Measurements from ENCODE around the gene SPRN. TPM values are rescaled to one million over a fixed set of nuclear protein-coding genes. Genes with fewer than 3 reads are reported as not detected.

SPRN gene
- total and polyA plus RNA-seq, 2 donors (not counting 1 experiment from before 2014, with no cell fraction given): 0.33 to 1.2 TPM

DNA sequence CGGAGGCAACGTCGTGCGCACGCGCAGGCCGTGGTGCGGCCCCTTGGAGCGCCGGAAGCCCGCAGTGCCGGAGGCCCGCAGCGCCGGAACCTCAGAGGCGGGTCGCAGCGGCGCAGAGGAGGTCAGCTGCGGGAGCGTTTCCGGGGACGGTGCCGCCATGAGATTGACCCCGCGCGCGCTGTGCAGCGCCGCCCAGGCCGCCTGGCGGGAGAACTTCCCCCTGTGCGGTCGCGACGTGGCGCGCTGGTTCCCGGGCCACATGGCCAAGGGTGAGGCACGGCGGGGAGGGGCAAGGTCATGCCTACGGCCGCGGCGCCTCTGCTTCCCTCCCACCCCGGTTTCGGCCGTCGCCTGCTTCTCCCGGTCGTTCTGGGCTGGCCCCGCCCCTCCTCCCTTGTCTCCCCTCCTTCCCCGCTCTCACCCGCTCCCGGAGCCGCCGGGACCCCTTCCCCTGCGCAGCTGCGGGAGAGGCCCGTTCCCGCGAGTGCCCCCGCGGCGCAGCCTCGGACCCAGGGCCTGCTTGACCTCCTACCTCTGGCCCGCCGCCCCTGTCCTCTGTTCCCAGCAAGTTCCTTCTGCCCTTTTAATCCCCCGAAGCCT is 30.3 kb downstream of the SPRN start, which contains the start of gene MTG1:
TSS of gene MTG1 (plus strand) at position 94 of the 600 bp plus-strand sequence. CDS start at position 158, 64 bp downstream.
- no peak for TF ChIP-seq EZH2 (IDR thresholded peaks at IDR 0.05; ENCODE audit: low read length, missing control alignments)
- TF ChIP-seq, protein P1, sequence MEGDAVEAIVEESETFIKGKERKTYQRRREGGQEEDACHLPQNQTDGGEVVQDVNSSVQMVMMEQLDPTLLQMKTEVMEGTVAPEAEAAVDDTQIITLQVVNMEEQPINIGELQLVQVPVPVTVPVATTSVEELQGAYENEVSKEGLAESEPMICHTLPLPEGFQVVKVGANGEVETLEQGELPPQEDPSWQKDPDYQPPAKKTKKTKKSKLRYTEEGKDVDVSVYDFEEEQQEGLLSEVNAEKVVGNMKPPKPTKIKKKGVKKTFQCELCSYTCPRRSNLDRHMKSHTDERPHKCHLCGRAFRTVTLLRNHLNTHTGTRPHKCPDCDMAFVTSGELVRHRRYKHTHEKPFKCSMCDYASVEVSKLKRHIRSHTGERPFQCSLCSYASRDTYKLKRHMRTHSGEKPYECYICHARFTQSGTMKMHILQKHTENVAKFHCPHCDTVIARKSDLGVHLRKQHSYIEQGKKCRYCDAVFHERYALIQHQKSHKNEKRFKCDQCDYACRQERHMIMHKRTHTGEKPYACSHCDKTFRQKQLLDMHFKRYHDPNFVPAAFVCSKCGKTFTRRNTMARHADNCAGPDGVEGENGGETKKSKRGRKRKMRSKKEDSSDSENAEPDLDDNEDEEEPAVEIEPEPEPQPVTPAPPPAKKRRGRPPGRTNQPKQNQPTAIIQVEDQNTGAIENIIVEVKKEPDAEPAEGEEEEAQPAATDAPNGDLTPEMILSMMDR (conservative IDR thresholded peaks at IDR 0.05 in 1 of 2, IDR thresholded peaks at IDR 0.05 in 1 of 2; ENCODE audit: low read depth in 1 of 2, low read length in 2 of 2): no peak
- Histone ChIP-seq H4K20me1 (ENCODE audit: control insufficient read depth, extremely low read depth, insufficient read depth, low read length) (no peaks in the 10 kb centered on the region), H3K4me3 (replicated peaks in 1 of 4; ENCODE audit: control extremely low read depth in 1 of 4, insufficient read depth in 1 of 4, low read depth in 3 of 4, low read length in 4 of 4) (peak within 1 kb of the TSS; percentile 71 to 88 (median 82)), H2AFZ (ENCODE audit: low read length) (peak within 1 kb of the TSS; percentile 92), H3K36me3 (ENCODE audit: control insufficient read depth, insufficient read depth, low read length) (peaks cover 6% of the 10 kb centered on the region), H3K4me1 (ENCODE audit: control insufficient read depth, extremely low read depth, insufficient read depth, low read length) (no peaks in the 10 kb centered on the region), H3K27me3 (ENCODE audit: control insufficient read depth, insufficient read depth, low read length) (no peaks in the 10 kb centered on the region), H3K79me2 (ENCODE audit: control insufficient read depth, insufficient read depth, low read length) (peaks cover 31% of the 10 kb centered on the region), H3K4me2 (ENCODE audit: extremely low read depth, insufficient read depth, low read length) (peak within 1 kb of the TSS; percentile 90), H3K9me3 (ENCODE audit: control insufficient read depth, insufficient read depth, low read depth, low read length) (no peaks in the 10 kb centered on the region), H3K9ac (ENCODE audit: insufficient read depth, low read length) (peak within 1 kb of the TSS; percentile 78), H3K27ac (ENCODE audit: insufficient read depth, low read length) (peak within 1 kb of the TSS; percentile 85)
- DNase-seq (ENCODE audit: low read depth in 2 of 2): peak; percentile 85 to 92

DNA sequence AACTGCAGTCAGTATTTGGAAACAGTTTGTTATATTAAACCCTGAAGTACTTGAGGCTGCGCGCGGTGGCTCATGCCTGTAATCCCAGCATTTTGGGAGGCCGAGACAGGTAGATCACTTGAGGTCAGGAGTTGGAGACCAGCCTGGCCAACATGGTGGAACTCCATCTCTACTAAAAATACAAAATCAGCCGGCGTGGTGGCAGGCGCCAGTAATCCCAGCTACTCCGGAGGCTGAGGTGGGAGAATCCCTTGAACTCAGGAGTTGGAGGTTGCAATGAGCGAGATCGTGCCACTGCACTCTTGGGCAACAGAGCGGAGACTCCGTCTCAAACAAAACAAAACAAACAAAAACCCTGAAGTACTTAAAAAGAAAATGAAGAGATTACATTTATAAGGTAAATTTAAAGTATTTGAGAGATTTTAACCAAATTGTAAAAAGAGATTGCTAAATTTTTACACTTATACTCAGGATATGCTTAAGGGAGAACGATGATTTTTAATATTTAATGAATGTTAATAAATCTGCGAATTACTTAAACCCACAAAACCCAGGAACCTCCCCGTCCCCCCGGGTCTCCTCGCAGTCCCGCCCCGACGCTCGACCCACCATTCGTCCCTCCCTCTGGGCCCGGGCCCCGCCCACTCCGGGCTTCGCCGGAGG is 30.9 kb downstream of the SPRN start:
- peaks cover 5% of the 10 kb centered on the region for H3K36me3 ChIP-seq (ENCODE audit: control insufficient read depth, insufficient read depth, low read length)
- peaks cover 30% of the 10 kb centered on the region for H3K79me2 ChIP-seq (ENCODE audit: control insufficient read depth, insufficient read depth, low read length)
- no peaks in the 10 kb centered on the region for H3K27me3 ChIP-seq (ENCODE audit: control insufficient read depth, insufficient read depth, low read length)
- TF ChIP-seq, protein P1 (conservative IDR thresholded peaks at IDR 0.05 in 1 of 2, IDR thresholded peaks at IDR 0.05 in 1 of 2; ENCODE audit: low read depth in 1 of 2, low read length in 2 of 2): no peak
- TF ChIP-seq EZH2 (IDR thresholded peaks at IDR 0.05; ENCODE audit: low read length, missing control alignments): no peak
- H3K9me3 ChIP-seq (ENCODE audit: control insufficient read depth, insufficient read depth, low read depth, low read length): no peaks in the 10 kb centered on the region
- H3K27ac ChIP-seq (ENCODE audit: insufficient read depth, low read length): no peak overlapping the region
- no peak overlapping the region for H3K9ac ChIP-seq (ENCODE audit: insufficient read depth, low read length)
- peak overlapping the region; percentile 2 for H3K4me2 ChIP-seq (ENCODE audit: extremely low read depth, insufficient read depth, low read length)
- no peaks in the 10 kb centered on the region for H4K20me1 ChIP-seq (ENCODE audit: control insufficient read depth, extremely low read depth, insufficient read depth, low read length)
- peak overlapping the region; percentile 74 for H2AFZ ChIP-seq (ENCODE audit: low read length)
- H3K4me3 ChIP-seq (replicated peaks in 1 of 4; ENCODE audit: control extremely low read depth in 1 of 4, insufficient read depth in 1 of 4, low read depth in 3 of 4, low read length in 4 of 4): peak overlapping the region in 3 of 4 experiments; percentile 56 to 78 (median 71)
- no peaks in the 10 kb centered on the region for H3K4me1 ChIP-seq (ENCODE audit: control insufficient read depth, extremely low read depth, insufficient read depth, low read length)
- DNase-seq (ENCODE audit: low read depth in 2 of 2): no peak

DNA sequence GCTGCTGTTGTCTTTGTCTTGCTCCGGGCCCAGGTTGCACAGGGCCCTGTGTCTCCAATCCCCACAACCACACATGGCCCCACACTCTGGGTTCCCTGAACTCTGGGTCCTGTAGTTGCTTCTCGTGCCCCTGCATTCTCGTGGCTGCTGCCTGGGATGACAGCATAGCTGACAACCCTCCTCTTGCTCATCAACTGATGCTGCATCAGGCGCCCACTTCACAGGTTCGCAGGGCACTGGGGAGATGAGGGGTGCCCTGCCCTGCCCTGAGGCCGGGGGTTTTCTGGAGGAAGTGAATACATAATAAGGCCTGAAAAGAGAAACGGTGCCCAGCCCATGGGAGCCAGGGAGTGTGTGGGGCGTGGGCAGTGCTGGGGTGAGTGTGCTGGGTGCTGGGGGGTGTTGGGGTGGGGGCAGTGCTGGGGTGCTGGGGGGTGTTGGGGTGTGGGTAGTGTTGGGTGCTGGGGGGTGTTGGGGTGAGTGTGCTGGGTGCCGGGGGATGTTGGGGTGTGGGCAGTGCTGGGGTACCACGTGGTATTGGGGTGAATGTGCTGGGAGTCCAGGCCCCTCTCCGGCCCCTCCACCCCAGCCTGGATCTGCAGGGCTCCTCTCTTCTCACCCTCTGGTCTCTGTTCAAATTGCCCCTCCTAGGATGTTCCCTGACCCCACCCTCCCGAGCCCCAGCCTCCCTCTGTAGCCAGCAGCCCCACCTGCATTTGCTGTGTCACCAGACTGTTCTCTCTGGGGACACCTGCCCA is 32.5 kb downstream of the SPRN start:
- H4K20me1 ChIP-seq (ENCODE audit: control insufficient read depth, extremely low read depth, insufficient read depth, low read length): no peaks in the 10 kb centered on the region
- H3K4me3 ChIP-seq (replicated peaks in 1 of 4; ENCODE audit: control extremely low read depth in 1 of 4, insufficient read depth in 1 of 4, low read depth in 3 of 4, low read length in 4 of 4): no peak overlapping the region
- H3K27me3 ChIP-seq (ENCODE audit: control insufficient read depth, insufficient read depth, low read length): no peaks in the 10 kb centered on the region
- H3K9me3 ChIP-seq (ENCODE audit: control insufficient read depth, insufficient read depth, low read depth, low read length): no peaks in the 10 kb centered on the region
- no peak overlapping the region for H2AFZ ChIP-seq (ENCODE audit: low read length)
- no peak overlapping the region for H3K27ac ChIP-seq (ENCODE audit: insufficient read depth, low read length)
- H3K9ac ChIP-seq (ENCODE audit: insufficient read depth, low read length): no peak overlapping the region
- no peak overlapping the region for H3K4me2 ChIP-seq (ENCODE audit: extremely low read depth, insufficient read depth, low read length)
- H3K4me1 ChIP-seq (ENCODE audit: control insufficient read depth, extremely low read depth, insufficient read depth, low read length): no peaks in the 10 kb centered on the region
- TF ChIP-seq EZH2 (IDR thresholded peaks at IDR 0.05; ENCODE audit: low read length, missing control alignments): no peak
- TF ChIP-seq, protein P1 (conservative IDR thresholded peaks at IDR 0.05 in 1 of 2, IDR thresholded peaks at IDR 0.05 in 1 of 2; ENCODE audit: low read depth in 1 of 2, low read length in 2 of 2): no peak
- peaks cover 3% of the 10 kb centered on the region for H3K36me3 ChIP-seq (ENCODE audit: control insufficient read depth, insufficient read depth, low read length)
- no peak for DNase-seq (ENCODE audit: low read depth in 2 of 2)
- peaks cover 22% of the 10 kb centered on the region for H3K79me2 ChIP-seq (ENCODE audit: control insufficient read depth, insufficient read depth, low read length)
